Measurements from ENCODE around the gene CLEC3B. TPM values are rescaled to one million over a fixed set of nuclear protein-coding genes. Genes with fewer than 3 reads are reported as not detected.
A peak's percentile ranks its signal among the peaks of the same experiment; 100 is the strongest.
"Not testable (repeated sequence)": the region's sequence is repeated elsewhere in the genome, so short reads cannot be mapped to it uniquely, and the experiment has no call there.

CLEC3B gene
- total RNA-seq, 2 experiments from 2014 or later, result not detected

DNA sequence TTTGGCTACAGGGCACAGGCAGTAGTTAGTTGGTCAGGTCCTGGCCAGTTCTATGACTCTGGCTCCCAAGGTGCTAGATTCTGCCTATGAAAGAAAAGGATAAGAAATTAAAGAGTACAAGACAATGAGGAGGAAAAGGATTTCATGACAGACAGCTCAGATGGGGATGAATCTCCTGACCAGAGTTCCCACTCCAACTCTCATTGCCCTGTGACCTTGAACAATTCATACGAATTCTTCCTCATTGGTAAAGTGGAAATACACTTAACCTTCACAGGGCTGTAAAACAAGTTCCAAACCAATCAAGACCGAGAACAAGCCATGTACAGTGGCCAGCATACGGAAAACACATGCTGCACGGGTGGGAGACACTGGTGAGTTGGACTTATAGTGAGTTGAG lies 23.7 kb downstream of the CLEC3B start:
- no peaks in the 10 kb centered on the region for H3K9me3 Mint-ChIP-seq (ENCODE audit: low read depth)
- H3K4me3 Mint-ChIP-seq, result no peak overlapping the region
- DNase-seq (no peak), ATAC-seq (no peak)
- no peak overlapping the region for H3K27ac Mint-ChIP-seq
- CTCF ChIA-PET, result no interaction called here
- H3K4me1 Mint-ChIP-seq, result peaks cover 13% of the 10 kb centered on the region
- H3K36me3 Mint-ChIP-seq, result no peaks in the 10 kb centered on the region
- H3K27me3 Mint-ChIP-seq, result peaks cover 49% of the 10 kb centered on the region

DNA sequence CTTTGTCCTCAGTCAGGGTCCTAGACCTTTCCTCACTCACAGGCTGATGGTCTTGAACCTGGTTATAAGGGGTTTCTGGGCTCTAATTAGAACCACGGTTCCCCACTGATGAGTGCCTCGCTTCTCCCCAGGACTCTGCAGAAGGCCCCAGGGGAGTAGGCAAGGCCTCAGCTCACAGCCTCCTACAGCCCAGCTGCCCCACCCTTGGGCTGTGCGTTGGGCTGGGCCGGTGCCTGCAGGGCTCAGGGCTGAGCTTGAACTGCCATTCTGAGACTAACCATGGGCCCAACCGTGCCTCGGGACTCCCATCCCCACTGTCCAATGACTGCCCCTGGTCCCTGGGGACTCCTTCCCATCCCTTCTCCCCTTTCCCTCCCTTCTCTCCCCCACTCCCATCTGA lies 25.6 kb downstream of the CLEC3B start:
- Mint-ChIP-seq H3K36me3 (no peaks in the 10 kb centered on the region), H3K4me3 (no peak overlapping the region), H3K27me3 (peaks cover 37% of the 10 kb centered on the region), H3K9me3 (ENCODE audit: low read depth) (no peaks in the 10 kb centered on the region), H3K27ac (no peak overlapping the region), H3K4me1 (peaks cover 16% of the 10 kb centered on the region)
- DNase-seq (no peak), ATAC-seq (no peak)
- CTCF ChIA-PET, result interaction anchor here (7.9 kb wide), 1 partner anchor 8 kb away, joined by 71 read pairs; no protein-coding TSS in a partner anchor

DNA sequence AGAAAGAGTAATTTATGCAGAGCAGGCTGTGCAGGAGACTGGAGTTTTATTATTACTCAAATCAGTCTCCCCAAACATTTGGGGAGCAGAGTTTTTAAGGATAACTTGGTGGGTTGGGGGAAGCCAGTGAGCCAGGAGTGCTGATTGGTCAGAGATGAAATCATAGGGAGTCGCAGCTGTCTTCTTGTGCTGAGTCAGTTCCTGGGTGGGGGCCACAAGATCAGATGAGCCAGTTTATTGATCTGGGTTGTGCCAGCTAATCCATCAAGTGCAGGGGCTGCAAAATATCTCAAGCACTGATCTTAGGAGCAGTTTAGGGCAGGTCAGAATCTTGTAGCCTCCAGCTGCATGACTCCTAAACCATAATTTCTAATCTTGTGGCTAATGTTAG lies 27.7 kb downstream of the CLEC3B start:
- not testable (repeated sequence) for ATAC-seq; DNase-seq; H3K36me3 Mint-ChIP-seq; H3K4me3 Mint-ChIP-seq; H3K27ac Mint-ChIP-seq; H3K9me3 Mint-ChIP-seq (ENCODE audit: low read depth)
- Mint-ChIP-seq H3K27me3 (peaks cover 19% of the 10 kb centered on the region), H3K4me1 (peaks cover 22% of the 10 kb centered on the region)
- CTCF ChIA-PET, result interaction anchor here (1.5 to 7.9 kb wide), 3 partner anchors 10 to 157 kb away, joined by 7 to 71 read pairs (median 15); no protein-coding TSS in a partner anchor

DNA sequence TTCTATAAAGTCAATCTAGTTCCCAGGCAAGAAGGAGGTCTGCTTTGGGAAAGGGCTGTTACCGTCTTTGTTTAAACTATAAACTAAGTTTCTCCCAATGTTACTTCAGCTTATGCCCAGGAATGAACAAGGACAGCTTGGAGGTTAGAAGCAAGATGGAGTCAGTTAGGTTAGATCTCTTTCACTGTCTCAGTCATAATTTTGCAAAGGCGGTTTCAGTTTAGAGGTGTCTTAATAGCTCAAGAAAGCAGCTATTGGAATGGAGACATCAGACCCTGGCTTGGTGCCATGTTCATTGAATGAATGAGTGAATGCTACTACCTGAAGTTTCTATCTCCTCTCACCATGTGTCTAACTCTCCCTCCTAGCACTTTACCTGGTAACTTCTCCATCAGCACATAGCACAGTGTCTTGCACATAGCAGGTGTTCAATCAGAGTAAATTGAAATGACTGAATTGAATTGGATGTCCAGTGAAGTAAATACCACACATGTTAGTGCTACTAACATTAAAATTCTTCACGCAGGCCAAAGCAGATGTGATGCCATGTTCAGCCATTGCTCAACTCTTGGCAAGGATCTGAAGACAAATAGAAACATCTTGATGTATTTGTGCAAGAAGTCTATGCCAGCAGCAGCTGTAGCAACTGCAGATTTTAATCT lies 28.2 kb downstream of the CLEC3B start:
- H3K4me3 Mint-ChIP-seq, result no peak overlapping the region
- H3K9me3 Mint-ChIP-seq (ENCODE audit: low read depth), result no peaks in the 10 kb centered on the region
- ATAC-seq (no peak), DNase-seq (no peak)
- CTCF ChIA-PET, result interaction anchor here (1.3 to 7.9 kb wide), 4 partner anchors 11 to 156 kb away, joined by 4 to 71 read pairs (median 11); no protein-coding TSS in a partner anchor
- H3K36me3 Mint-ChIP-seq, result no peaks in the 10 kb centered on the region
- peaks cover 14% of the 10 kb centered on the region for H3K27me3 Mint-ChIP-seq
- H3K4me1 Mint-ChIP-seq, result peaks cover 22% of the 10 kb centered on the region
- no peak overlapping the region for H3K27ac Mint-ChIP-seq

DNA sequence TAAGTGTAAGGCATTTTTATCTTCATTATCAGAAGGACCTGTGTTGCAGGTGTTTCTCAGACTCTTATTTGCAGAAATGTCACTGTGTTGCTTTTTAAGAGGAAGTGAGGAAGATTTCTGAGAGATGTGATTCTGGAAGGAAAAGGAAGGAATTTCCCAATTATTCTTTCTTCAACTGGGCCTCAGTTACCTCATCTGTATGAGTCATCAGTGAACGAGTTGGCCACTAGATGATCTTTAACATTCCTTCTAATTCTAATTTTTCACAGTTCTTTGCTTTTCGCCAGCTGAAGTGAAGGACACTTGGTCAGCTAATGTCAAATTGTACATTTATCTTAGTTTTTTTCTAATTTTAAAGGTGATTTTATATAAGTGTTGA lies 28.9 kb downstream of the CLEC3B start:
- ATAC-seq (no peak), DNase-seq (no peak)
- H3K27ac Mint-ChIP-seq, result no peak overlapping the region
- peaks cover 22% of the 10 kb centered on the region for H3K4me1 Mint-ChIP-seq
- H3K4me3 Mint-ChIP-seq, result no peak overlapping the region
- peaks cover 7% of the 10 kb centered on the region for H3K27me3 Mint-ChIP-seq
- H3K36me3 Mint-ChIP-seq, result no peaks in the 10 kb centered on the region
- CTCF ChIA-PET, result interaction anchor here (0.6 to 7.9 kb wide), 13 partner anchors 11 to 1279 kb away, joined by 3 to 71 read pairs (median 4); no protein-coding TSS in a partner anchor
- H3K9me3 Mint-ChIP-seq (ENCODE audit: low read depth), result no peaks in the 10 kb centered on the region

DNA sequence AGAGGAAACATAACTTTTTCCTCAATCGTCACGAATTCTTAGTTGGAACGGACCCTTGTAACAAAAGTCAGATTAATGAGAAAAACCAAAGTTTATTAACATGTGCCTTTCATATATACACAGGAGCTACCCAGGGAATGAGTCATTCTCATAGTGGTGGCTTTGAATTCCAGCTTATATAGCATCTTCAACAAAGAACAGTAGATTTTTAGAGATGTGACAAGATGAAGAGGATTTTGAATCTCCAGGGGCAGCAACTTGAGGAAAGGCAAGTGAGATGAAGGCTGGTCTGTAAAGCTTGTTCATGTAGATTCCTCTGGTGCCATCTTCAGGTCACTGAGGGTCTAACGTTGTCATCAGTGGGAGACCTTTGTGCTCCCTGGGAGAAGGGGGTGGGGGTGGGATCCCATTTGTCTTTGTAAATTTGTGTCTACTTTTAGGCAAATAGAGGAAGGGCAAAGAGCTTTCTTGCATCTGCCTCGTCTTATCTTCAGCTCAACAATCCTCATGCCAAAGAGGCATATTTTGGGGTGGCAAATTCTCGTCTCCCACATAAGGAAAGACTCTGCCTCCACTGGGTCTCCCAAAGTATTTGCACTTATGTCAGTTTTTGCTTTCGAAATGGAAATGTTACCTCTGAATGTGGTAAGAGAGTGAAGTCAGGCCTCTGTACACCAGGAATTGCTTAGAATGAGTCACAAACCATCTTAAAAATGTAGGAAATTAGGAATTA lies 29.5 kb downstream of the CLEC3B start:
- H3K4me3 Mint-ChIP-seq, result no peak overlapping the region
- CTCF ChIA-PET, result interaction anchor here (0.6 to 7.9 kb wide), 13 partner anchors 11 to 1278 kb away, joined by 3 to 71 read pairs (median 4); no protein-coding TSS in a partner anchor

DNA sequence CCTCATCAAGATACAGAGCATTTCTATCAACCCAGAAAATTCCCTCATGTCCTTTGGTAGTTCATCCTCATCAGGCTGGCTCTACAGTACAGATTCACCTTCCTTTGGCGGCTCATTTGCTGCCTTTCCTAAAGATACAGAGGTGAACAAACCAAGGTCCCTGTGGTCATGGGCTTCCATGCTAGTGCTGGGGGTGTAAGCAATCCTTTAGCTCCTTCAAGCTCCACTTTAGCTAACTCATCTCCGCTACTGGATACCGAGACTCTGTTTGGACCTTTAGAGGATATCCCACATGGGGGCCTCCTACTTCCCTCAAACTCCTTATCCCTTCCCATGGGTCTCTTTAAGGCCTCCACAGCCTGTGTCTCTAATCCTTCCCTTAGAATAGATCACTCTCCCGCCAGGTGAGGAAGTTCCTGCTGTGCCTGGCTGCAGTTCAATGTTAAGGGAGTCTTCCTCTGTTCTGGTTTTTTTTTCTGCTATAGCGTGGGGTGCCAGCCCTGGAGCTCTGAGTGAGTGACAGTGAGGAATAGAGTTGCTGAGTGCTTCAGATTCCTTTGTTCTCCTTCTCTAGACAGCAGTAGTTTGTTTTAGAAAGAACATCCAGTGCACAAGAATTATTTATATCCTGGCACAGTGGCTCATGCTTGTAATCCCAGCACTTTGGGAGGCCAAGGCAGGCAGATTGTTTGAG lies 30.7 kb downstream of the CLEC3B start:
- Mint-ChIP-seq H3K27ac (no peak overlapping the region), H3K36me3 (no peaks in the 10 kb centered on the region), H3K9me3 (ENCODE audit: low read depth) (no peaks in the 10 kb centered on the region), H3K4me3 (no peak overlapping the region), H3K27me3 (no peaks in the 10 kb centered on the region), H3K4me1 (peaks cover 22% of the 10 kb centered on the region)
- CTCF ChIA-PET, result interaction anchor here (0.7 to 7.9 kb wide), 4 partner anchors 9 to 154 kb away, joined by 3 to 71 read pairs (median 5); no protein-coding TSS in a partner anchor
- ATAC-seq (no peak), DNase-seq (no peak)

More for the DNA sequence above, 29.5 kb downstream of the CLEC3B start:
- Mint-ChIP-seq H3K27ac (no peak overlapping the region), H3K4me1 (peaks cover 22% of the 10 kb centered on the region), H3K27me3 (peaks cover 2% of the 10 kb centered on the region), H3K9me3 (ENCODE audit: low read depth) (no peaks in the 10 kb centered on the region), H3K36me3 (no peaks in the 10 kb centered on the region)
- ATAC-seq (no peak), DNase-seq (no peak)

DNA sequence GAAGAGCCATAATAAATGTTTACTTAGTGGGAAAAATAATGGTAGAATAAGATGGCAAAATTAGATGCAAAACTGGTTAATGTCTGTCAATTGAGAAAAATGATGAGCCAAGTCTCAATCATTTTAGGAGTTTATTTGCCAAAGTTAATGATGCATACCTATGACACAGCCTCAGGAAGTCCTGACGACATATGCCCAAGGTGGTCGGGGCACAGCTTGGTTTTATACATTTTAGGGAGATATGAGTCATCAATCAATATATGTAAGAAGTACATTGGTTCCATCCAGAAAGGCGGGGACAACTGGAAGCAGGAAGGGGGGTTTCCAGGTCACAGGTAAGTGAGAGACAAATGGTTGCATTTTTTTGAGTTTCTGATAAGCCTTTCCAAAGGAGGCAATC lies 31.5 kb downstream of the CLEC3B start:
- H3K4me1 Mint-ChIP-seq, result peaks cover 24% of the 10 kb centered on the region
- no peak overlapping the region for H3K4me3 Mint-ChIP-seq
- no peaks in the 10 kb centered on the region for H3K27me3 Mint-ChIP-seq
- no peaks in the 10 kb centered on the region for H3K36me3 Mint-ChIP-seq
- no peak overlapping the region for H3K27ac Mint-ChIP-seq
- DNase-seq (peak; percentile 62), ATAC-seq (no peak)
- CTCF ChIA-PET, result interaction anchor here (0.7 to 7.9 kb wide), 4 partner anchors 8 to 153 kb away, joined by 3 to 71 read pairs (median 5); no protein-coding TSS in a partner anchor
- H3K9me3 Mint-ChIP-seq (ENCODE audit: low read depth), result no peaks in the 10 kb centered on the region

DNA sequence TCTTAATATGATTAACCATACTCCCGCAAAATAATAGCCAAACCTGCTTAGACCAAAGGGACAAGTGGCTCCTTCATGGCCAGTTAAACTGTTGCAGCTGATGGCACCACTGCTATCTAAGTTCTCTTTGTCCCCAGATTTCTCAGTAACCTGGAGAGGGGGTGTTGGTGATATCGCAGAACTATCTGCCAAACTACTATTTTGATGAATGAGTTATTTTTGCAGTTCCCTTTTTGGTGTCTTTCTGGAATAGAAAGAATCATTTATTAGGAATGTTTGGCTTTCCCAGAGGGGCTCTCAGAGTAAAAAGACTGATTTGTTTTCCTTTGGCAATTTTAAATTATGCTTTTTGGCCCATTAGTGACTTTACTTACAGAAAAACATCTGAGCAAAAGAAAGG lies 33.0 kb downstream of the CLEC3B start:
- DNase-seq, result no peak
- CTCF ChIA-PET, result interaction anchor here (7.9 kb wide), 1 partner anchor 16 kb away, joined by 71 read pairs; no protein-coding TSS in a partner anchor
- Mint-ChIP-seq H3K27ac (no peak overlapping the region), H3K27me3 (no peaks in the 10 kb centered on the region), H3K36me3 (no peaks in the 10 kb centered on the region), H3K4me1 (peaks cover 17% of the 10 kb centered on the region), H3K4me3 (no peak overlapping the region), H3K9me3 (ENCODE audit: low read depth) (no peaks in the 10 kb centered on the region)
- ATAC-seq, result no peak

DNA sequence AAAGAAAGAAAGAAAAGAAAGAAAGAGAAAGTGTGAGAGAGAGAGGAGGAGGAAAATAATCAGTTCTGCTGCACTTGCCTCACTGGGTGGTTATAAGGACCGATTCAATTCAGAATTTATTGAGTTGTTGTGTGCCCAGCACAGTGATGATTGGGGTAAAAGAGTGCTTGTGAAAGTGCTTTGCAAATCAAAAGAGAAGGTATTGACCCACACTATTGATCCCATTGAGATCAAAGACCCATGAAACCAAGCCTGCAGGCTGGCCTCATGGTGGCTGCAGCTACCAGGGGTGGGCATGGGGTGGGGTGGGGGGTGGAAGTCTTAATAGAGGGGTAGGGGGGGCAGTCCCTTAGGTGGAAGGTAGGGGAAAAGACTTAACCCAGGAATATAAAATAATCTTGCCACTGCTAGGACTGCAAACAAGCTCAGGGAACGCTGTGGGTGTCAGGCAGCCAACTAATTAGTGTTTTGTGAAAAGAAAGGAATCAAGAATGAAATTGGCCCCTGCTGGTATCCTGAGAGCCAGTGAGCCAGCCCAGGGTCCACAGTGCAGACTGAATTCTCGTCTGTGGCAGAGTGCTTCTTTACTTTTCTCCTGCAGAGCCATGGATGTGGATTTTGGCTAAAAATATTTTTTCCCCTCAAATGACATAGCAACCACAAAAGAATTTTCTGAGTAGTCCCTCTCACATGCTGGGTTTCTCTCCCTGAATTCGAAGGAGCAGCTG lies 34.2 kb downstream of the CLEC3B start:
- DNase-seq, result no peak
- CTCF ChIA-PET, result interaction anchor here (1.0 to 1.2 kb wide), 2 partner anchors 58 to 150 kb away, joined by 3 to 5 read pairs; no protein-coding TSS in a partner anchor

DNA sequence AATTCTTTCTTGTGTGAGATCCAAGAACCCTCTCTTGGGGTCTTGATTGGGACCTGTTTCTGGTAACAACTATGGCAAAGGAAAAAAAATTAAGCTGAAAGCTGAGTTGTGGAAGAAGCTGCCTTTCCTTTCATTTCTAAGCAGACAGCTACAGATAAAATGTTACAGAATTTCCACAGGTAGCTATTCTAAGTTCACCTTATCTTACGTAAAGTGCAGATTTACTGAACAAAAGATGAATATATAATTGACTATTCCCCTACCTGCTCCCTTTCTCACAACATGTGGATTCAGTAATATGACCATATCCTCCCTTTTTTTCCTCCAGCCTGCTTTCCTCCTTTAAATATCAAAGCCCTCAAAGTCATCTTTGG lies 36.6 kb downstream of the CLEC3B start:
- no peaks in the 10 kb centered on the region for H3K9me3 Mint-ChIP-seq (ENCODE audit: low read depth)
- H3K27ac Mint-ChIP-seq, result no peak overlapping the region
- ATAC-seq (no peak), DNase-seq (no peak)
- H3K27me3 Mint-ChIP-seq, result peaks cover 8% of the 10 kb centered on the region
- no peaks in the 10 kb centered on the region for H3K36me3 Mint-ChIP-seq
- no peak overlapping the region for H3K4me3 Mint-ChIP-seq
- peaks cover 27% of the 10 kb centered on the region for H3K4me1 Mint-ChIP-seq
- CTCF ChIA-PET, result no interaction called here

More for the DNA sequence above, 34.2 kb downstream of the CLEC3B start:
- Mint-ChIP-seq H3K27me3 (no peaks in the 10 kb centered on the region), H3K36me3 (no peaks in the 10 kb centered on the region), H3K4me1 (peaks cover 21% of the 10 kb centered on the region), H3K9me3 (ENCODE audit: low read depth) (no peaks in the 10 kb centered on the region), H3K4me3 (no peak overlapping the region), H3K27ac (no peak overlapping the region)
- ATAC-seq, result no peak

DNA sequence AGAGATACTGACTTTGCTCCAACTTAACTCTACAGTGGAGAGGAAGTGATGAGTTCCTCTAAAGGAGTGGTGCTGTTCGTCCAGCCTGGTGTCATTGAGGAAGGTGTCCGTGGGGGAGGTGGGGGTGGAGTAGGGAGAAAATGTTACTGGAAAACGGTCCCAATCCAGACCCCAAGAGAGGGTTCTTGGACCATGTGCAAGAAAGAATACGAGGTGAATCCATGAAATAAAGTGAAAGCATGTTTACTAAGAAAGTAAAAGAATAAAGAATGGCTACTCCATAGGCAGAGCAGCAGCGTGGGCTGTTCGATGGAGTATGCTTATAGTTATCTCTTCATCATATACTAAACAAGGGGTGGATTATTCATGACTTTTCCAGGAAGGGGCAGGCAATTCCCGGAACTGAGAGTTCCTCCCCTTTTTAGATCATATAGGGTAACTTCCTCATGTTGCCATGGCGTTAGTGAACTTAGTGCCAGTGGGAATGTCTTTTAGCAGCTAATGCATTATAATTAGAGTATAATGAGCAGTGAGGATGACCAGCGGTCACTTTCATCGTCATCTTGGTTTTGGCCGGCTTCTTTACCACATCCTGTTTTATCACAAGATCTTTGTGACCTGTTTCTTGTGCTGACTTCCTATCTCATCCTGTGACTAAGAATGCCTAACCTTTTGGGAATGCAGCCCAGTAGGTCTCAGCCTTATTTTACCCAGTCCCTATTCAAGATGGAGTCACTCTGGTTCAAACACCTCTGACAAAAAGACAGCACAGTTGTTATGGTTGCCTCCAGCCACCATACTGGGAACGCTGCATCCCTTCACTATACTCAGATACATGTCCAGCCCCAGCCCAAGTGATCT lies 38.6 kb downstream of the CLEC3B start:
- Mint-ChIP-seq H3K27me3 (peaks cover 24% of the 10 kb centered on the region), H3K4me3 (peak overlapping the region; percentile 51), H3K36me3 (no peaks in the 10 kb centered on the region), H3K27ac (peak overlapping the region; percentile 77), H3K9me3 (ENCODE audit: low read depth) (no peaks in the 10 kb centered on the region), H3K4me1 (peaks cover 26% of the 10 kb centered on the region)
- ATAC-seq (peak; percentile 84), DNase-seq (peak; percentile 80)
- CTCF ChIA-PET, result interaction anchor here (1.2 to 1.3 kb wide), 2 partner anchors 11 to 24 kb away, joined by 3 read pairs; no protein-coding TSS in a partner anchor

All from activated CD8-positive, alpha-beta memory T cell treated with anti-CD3 and anti-CD28 coated beads, Interleukin-2, amount 10 ng/mL, durations not matched to agents 7 days and 5 days (primary cell).